Astrocyte (in vitro differentiated cells and primary cell): Measurements from ENCODE around the gene MAP3K21.

Source experiments
- EZH2 ChIP-seq: IDR thresholded peaks from 2 replicates; pipeline ENCODE4 v1.6.1; 2012; ENCODE audit warnings: mild to moderate bottlenecking, low read length, inconsistent platforms; ENCODE audit not compliant: insufficient read depth
- TF ChIP-seq, protein P1 (sequence below): IDR thresholded peaks from 2 replicates; pipeline ENCODE4 v1.5.1; 2011; ENCODE audit warnings: low read depth, mild to moderate bottlenecking, inconsistent platforms, low read length, moderate library complexity; ENCODE audit not compliant: insufficient read depth

- TF ChIP-seq, protein P1, sequence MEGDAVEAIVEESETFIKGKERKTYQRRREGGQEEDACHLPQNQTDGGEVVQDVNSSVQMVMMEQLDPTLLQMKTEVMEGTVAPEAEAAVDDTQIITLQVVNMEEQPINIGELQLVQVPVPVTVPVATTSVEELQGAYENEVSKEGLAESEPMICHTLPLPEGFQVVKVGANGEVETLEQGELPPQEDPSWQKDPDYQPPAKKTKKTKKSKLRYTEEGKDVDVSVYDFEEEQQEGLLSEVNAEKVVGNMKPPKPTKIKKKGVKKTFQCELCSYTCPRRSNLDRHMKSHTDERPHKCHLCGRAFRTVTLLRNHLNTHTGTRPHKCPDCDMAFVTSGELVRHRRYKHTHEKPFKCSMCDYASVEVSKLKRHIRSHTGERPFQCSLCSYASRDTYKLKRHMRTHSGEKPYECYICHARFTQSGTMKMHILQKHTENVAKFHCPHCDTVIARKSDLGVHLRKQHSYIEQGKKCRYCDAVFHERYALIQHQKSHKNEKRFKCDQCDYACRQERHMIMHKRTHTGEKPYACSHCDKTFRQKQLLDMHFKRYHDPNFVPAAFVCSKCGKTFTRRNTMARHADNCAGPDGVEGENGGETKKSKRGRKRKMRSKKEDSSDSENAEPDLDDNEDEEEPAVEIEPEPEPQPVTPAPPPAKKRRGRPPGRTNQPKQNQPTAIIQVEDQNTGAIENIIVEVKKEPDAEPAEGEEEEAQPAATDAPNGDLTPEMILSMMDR, result no peak
- TF ChIP-seq EZH2, result no peak
Observed at GRCh38 chr1:233293556-233294446, 33.7 kb upstream of the MAP3K21 start.
